Thymus (tissue), 11 donors: ENCODE data around the gene UBAP1. TPM values are rescaled to one million over a fixed set of nuclear protein-coding genes. Genes with fewer than 3 reads are reported as not detected.
"Not testable (repeated sequence)": the region's sequence is repeated elsewhere in the genome, so short reads cannot be mapped to it uniquely, and the experiment has no call there.

Experiments
- DNase-seq, 9 donors: peaks; one replicate each; pipeline ENCODE4 v3.0.0-alpha.2; 2013; ENCODE audit warnings: low spot score in 9 of 9, low read depth in 6 of 9, missing footprints in 1 of 9
- H3K27ac ChIP-seq, 2 donors: one replicate each; pipeline ENCODE4 v1.5.1; 2013; ENCODE audit warnings: control low read depth in 1 of 2, low read depth in 1 of 2, low read length in 1 of 2, mild to moderate bottlenecking in 1 of 2, moderate library complexity in 1 of 2
- H3K27me3 ChIP-seq, 2 donors: one replicate each; pipeline ENCODE4 v1.5.1; 2013; ENCODE audit warnings: low read length in 1 of 2; ENCODE audit not compliant: control insufficient read depth in 2 of 2, insufficient read depth in 1 of 2
- H3K36me3 ChIP-seq, 2 donors: one replicate each; pipeline ENCODE4 v1.5.1; 2013; ENCODE audit warnings: low read length in 1 of 2, mild to moderate bottlenecking in 1 of 2, moderate library complexity in 1 of 2; ENCODE audit not compliant: control insufficient read depth in 2 of 2, insufficient read depth in 2 of 2
- H3K4me1 ChIP-seq, 2 donors: one replicate each; pipeline ENCODE4 v1.5.1; 2013; ENCODE audit warnings: low read length in 2 of 2; ENCODE audit not compliant: control insufficient read depth in 2 of 2, insufficient read depth in 2 of 2
- H3K4me3 ChIP-seq, 2 donors: one replicate each; pipeline ENCODE4 v1.5.1; 2013; ENCODE audit warnings: low read length in 2 of 2, control low read depth in 1 of 2, mild to moderate bottlenecking in 1 of 2
- H3K9me3 ChIP-seq, 2 donors: one replicate each; pipeline ENCODE4 v1.5.1; 2013; ENCODE audit warnings: low read length in 1 of 2, mild to moderate bottlenecking in 1 of 2; ENCODE audit not compliant: control insufficient read depth in 2 of 2, insufficient read depth in 1 of 2
- WGBS: extraction: QIAGEN DNeasy Blood & Tissue Kit; methylation state at CpG from one replicate; pipeline ENCODE4 v1.1.7; 2013; 5-methylcytosine and 5-hydroxymethylcytosine counted together
- polyA plus RNA-seq: library from polyadenylated mRNA; stranded (reverse); fragments of 200-250 nt; gene quantifications from one replicate; pipeline ENCODE4 v1.2.3, GENCODE V29; 2013
- total RNA-seq: library from RNA; stranded (reverse); fragments of 120-200 nt; gene quantifications from one replicate; pipeline ENCODE4 v1.2.4, GENCODE V29; 2013
- donor health status: healthy.

UBAP1 gene
- total and polyA plus RNA-seq, 2 donors: 19.3 to 40.1 TPM

DNA sequence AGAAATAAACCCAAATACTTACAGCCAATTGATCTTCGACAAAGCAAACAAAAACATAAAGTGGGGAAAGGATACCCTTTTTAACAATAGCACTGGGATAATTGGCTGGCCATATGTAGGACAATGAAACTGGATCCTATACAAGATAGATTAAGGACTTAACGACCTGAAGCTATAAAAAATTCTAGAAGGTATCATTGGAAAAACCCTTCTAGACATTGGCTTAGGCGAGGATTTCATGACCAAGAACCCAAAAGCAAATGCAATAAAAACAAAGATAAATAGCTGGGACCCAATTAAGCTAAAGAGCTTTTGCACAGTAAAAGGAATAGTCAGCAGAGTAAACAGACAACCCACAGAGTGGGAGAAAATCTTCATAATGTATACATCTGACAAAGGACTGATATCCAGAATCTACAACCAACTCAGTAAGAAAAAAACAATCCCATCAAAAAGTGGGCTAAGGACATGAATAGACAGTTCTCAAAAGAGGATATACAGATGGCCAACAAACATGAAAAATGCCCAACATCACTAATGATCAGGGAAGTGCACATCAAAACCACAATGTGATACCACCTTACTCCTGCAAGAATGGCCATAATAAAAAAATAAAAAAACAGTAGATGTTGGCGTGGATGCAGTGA lies 35.6 kb downstream of the UBAP1 start:
- not testable (repeated sequence) for H3K4me1 ChIP-seq, H3K36me3 ChIP-seq, DNase-seq, H3K9me3 ChIP-seq, H3K4me3 ChIP-seq, H3K27ac ChIP-seq, H3K27me3 ChIP-seq
- 98% methylated on average over 4 of the region's 4 CpGs for WGBS

DNA sequence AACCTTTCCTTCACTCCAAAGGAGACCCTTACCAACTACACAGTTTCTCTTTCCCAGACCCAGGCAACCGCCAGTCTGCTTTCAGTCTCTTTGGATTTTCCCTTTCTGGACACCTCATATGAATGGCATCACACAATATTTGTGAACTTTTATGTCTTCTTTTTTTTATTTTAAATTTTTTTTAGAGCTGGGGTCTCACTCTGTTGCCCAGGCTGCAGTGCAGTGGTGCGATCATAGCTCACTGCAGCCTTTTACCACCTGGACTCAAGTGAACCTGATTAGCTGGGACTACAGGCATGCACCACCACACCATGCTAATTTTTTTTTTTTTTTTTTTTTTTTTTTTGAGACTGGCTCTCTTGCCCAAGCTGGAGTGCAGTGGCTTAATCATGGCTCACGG lies 37.5 kb downstream of the UBAP1 start:
- Histone ChIP-seq H3K27ac (no peak overlapping the region), H3K4me1 (no peaks in the 10 kb centered on the region), H3K36me3 (no peaks in the 10 kb centered on the region), H3K27me3 (no peaks in the 10 kb centered on the region), H3K9me3 (no peaks in the 10 kb centered on the region), H3K4me3 (no peak overlapping the region)
- no peak for DNase-seq
- WGBS: 100% methylated on average over 3 of the region's 3 CpGs

DNA sequence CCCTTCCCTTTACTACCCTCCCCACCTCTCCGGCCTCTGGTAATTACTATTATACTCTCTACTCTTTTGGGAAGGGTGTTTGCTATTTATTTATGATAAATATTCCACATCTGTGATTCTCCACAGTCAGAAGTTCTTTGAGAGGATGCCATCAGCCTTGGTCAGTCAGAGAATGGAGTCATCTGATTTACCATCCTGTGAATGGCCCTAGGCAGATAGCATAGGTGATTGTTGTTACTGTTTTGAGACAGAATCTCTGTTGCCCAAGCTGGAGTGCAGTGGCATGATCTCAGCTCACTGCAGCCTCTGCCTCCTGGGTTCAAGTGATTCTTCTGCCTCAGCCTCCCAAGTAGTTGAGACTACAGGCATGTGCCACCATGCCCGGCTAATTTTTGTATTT lies 38.2 kb downstream of the UBAP1 start:
- H3K4me1 ChIP-seq, H3K27me3 ChIP-seq, H3K36me3 ChIP-seq, DNase-seq, H3K9me3 ChIP-seq, H3K4me3 ChIP-seq, H3K27ac ChIP-seq: not testable (repeated sequence)
- WGBS: 97% methylated on average over 2 of the region's 2 CpGs

DNA sequence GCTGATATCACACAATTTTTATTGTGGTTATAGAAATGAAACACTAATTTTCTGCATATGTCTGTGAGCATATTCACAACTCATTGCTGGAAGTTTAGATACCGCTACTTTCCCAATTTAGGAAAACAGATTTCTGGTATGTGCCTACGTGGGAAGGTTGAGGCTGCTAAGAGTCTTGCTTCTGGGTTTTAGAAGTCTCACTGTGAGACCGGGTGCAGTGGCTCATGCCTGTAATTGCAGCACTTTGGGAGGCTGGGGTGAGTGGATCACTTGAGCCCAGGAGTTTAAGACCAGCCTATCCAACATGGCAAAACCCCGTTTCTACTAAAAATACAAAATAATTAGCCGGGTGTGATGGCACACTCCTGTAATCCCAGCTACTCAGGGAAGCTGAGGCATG lies 39.6 kb downstream of the UBAP1 start:
- Histone ChIP-seq H3K4me3 (no peak overlapping the region), H3K4me1 (no peaks in the 10 kb centered on the region), H3K27ac (peak overlapping the region in 1 of 2 donors; percentile 31), H3K27me3 (no peaks in the 10 kb centered on the region), H3K9me3 (no peaks in the 10 kb centered on the region), H3K36me3 (peaks cover 0 to 7% of the 10 kb centered on the region in 2 donors)
- 95% methylated on average over 5 of the region's 5 CpGs for WGBS
- no peak for DNase-seq

DNA sequence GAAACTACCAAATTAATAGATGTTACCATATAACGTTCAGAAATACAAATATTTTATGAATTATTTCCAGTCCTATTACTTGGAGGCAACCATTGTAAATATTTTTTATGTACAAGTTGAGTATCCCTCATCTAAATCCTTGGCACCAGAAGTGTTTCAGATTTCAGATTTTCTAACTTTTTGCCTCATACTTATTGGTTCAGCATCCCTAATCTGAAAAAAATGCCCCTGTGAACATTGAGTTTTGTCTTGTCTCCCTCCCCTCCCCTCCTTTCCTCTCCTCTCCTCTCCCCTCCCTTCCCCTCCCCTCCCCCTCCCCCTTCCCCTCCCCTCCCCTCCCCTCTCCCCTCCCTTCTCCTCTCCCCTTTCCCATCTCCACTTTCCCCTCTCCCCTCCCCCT lies 40.6 kb downstream of the UBAP1 start:
- H3K36me3 ChIP-seq: peaks cover 5 to 7% of the 10 kb centered on the region in 2 donors
- DNase-seq: no peak
- no peaks in the 10 kb centered on the region for H3K27me3 ChIP-seq
- no peak overlapping the region for H3K27ac ChIP-seq
- no peak overlapping the region for H3K4me3 ChIP-seq
- no peaks in the 10 kb centered on the region for H3K9me3 ChIP-seq
- 93% methylated on average over 1 of the region's 1 CpG for WGBS
- H3K4me1 ChIP-seq: no peaks in the 10 kb centered on the region

DNA sequence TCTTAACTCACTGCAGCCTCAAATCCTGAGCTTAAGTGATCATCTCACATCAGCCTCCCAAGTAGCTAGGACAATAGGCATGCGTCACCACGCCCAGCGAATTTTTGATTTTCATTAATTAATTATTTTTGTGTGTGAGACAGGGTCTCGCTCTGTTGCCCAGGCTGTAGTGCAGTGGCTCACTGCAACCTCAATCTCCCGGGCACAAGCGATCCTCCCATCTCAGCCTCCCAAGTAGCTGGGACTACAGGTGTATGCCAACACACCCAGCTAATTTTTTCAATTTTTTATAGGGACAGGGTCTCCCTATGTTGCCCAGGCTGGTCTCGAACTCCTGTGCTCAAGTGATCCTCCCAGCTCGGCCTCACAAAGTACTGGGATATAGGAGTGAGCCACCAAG lies 41.4 kb downstream of the UBAP1 start:
- Histone ChIP-seq H3K27ac (no peak overlapping the region), H3K4me3 (no peak overlapping the region), H3K9me3 (no peaks in the 10 kb centered on the region), H3K27me3 (no peaks in the 10 kb centered on the region), H3K4me1 (no peaks in the 10 kb centered on the region), H3K36me3 (peaks cover 7 to 10% of the 10 kb centered on the region in 2 donors)
- no peak for DNase-seq
- WGBS: over 99% methylated on average over 8 of the region's 8 CpGs

DNA sequence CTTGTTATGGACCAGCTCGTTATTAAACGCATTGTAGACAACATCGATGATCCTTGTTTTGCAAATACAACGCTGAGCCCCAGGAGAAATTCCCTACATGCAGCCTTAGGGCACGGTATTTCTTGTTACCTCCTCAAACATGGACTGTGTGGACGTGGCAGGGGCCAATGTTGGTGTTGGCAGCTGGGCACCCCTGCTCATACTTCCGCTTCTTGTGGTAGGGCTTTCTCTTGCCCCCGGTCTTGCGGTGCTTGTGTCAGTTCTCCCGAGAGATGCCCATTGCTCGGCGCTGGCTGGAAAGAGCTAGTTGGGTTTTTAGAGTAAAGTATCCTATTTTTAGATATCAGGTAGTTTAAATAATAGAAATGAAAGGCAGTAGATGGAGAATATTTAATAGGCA lies 45.5 kb downstream of the UBAP1 start:
- WGBS: 93% methylated on average over 12 of the region's 12 CpGs

DNA sequence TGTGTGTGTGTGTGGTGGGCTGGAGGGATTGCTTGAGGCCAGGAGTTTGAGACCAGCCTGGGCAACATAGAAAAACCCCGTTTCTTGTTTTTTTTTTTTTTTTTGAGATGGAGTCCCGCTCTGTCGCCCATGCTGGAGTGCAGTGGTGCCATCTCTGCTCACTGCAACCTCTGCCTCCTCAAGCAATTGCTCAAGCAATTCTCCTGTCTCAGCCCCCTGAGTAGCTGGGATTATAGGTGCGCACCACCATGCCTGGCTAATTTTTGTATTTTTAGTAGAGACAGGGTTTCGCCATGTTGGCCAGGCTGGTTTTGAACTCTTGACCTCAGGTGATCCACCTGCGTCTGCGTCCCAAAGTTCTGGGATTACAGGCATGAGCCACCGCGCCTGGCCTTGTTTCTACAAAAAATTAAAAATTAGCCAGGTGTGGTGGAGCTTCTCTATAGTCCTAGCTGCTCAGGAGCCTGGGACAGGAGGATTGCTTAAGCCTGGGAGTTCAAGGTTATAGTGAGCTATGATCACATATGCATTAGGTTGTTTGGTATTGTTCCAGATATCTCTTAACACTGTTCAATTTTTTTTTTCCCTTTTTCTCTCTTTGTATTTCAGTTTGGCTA lies 47.4 kb downstream of the UBAP1 start:
- peaks cover 9 to 10% of the 10 kb centered on the region in 2 donors for H3K36me3 ChIP-seq
- not testable (repeated sequence) for DNase-seq, H3K4me3 ChIP-seq

More for the DNA sequence above, 45.5 kb downstream of the UBAP1 start:
- H3K9me3 ChIP-seq: no peaks in the 10 kb centered on the region
- no peak overlapping the region for H3K27ac ChIP-seq
- DNase-seq: no peak
- no peaks in the 10 kb centered on the region for H3K4me1 ChIP-seq
- no peaks in the 10 kb centered on the region for H3K27me3 ChIP-seq
- peaks cover 9 to 10% of the 10 kb centered on the region in 2 donors for H3K36me3 ChIP-seq
- H3K4me3 ChIP-seq: no peak overlapping the region

DNA sequence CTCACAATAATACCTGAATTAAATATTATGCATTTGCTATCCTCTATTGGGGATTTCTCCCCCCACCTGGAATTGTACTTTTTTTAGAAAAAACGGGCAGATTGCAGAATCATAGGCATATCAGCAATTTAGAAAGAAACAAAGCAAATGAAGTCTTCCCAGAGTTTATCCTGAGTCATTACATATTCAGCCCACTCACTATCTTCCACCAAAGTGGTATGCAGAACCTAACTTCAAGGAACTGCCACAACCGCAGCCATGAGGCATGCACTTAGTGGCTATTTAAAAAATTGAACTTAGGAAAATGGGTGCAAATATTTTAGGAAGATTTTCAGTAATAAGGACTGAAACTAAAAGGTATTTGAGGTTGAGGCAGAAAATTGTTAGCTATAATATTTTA lies 48.6 kb downstream of the UBAP1 start:
- WGBS: 98% methylated on average over 2 of the region's 2 CpGs
- Histone ChIP-seq H3K4me3 (no peak overlapping the region), H3K4me1 (no peaks in the 10 kb centered on the region), H3K27ac (no peak overlapping the region), H3K9me3 (no peaks in the 10 kb centered on the region), H3K36me3 (peaks cover 2 to 10% of the 10 kb centered on the region in 2 donors), H3K27me3 (no peaks in the 10 kb centered on the region)
- DNase-seq: no peak

More for the DNA sequence above, 47.4 kb downstream of the UBAP1 start:
- not testable (repeated sequence) for H3K9me3 ChIP-seq, H3K27me3 ChIP-seq, H3K4me1 ChIP-seq, H3K27ac ChIP-seq
- 93% methylated on average over 9 of the region's 9 CpGs for WGBS
